HT-29 (cell line): ENCODE data around the gene MRPL9. TPM values are rescaled to one million over a fixed set of nuclear protein-coding genes. Genes with fewer than 3 reads are reported as not detected.
A peak's percentile ranks its signal among the peaks of the same experiment; 100 is the strongest.
"Not testable (repeated sequence)": the region's sequence is repeated elsewhere in the genome, so short reads cannot be mapped to it uniquely, and the experiment has no call there.

Source experiments
- DNase-seq: peaks from one replicate; pipeline ENCODE4 v3.0.0-alpha.2; 2015; ENCODE audit warnings: low spot score
- total RNA-seq: library from RNA; depleted of rRNA; stranded (reverse); fragments of >200 nt; shearing (Covaris generic); gene quantifications from 2 replicates; pipeline ENCODE4 v1.2.3, GENCODE V29; 2014

Gene MRPL9
- total RNA-seq, 1 experiment from 2014 or later, result 122 TPM

DNA sequence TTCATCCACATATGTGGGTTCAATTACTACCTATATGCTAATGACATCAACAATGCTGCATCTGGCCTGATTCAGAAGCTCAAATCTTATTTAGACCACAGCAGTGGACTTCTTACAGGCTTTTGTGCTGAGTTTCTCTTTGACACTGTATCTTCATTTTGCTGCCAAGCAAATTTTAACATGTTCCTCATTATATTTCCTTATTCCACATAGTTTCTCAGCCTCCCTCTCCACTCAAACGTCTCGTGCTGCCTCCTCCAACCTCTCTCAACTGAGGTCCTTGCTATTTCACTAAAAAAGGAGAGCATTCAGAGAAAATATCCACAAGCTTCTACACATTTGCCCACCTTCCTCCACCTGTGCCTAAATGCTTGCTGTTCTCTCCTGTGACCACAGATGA is 20.5 kb upstream of the MRPL9 start:
- DNase-seq, result no peak

DNA sequence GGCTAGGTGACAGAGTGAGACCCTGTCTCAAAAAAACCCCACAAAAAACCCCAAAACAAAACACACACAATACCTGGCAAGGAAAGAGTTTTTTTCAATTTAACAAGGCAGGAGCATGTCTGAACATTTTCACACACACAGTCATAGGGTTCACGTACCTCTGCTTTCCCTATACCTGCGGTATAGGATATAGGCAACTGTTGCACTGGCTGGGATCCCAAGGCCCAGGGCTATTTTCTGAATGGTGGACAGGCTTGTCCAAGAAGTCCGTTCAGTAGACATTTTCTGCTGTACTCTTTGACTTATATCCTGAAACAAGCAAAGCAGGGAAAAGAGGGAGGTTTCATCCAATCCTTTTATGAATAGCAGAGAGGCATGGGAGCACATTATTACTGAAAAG is 19.4 kb upstream of the MRPL9 start:
- DNase-seq, result no peak

DNA sequence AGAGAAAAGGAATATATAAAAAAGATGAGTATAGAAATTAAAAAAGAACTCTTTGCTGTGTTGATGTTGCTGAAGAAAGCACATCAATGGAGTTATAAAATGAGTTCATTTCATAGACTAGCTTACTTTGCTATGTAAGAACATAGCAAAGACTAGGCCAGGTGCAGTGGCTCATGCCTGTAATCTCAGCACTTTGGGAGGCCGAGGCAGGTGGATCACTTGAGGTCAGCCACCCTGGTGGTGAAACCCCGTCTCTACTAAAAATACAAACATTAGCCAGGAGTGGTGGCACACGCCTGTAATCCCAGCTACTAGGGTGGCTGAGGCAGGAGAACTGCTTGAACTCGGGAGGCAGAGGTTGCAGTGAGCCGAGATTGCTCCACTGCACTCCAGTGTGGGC is 18.7 kb upstream of the MRPL9 start:
- DNase-seq, result not testable (repeated sequence)

DNA sequence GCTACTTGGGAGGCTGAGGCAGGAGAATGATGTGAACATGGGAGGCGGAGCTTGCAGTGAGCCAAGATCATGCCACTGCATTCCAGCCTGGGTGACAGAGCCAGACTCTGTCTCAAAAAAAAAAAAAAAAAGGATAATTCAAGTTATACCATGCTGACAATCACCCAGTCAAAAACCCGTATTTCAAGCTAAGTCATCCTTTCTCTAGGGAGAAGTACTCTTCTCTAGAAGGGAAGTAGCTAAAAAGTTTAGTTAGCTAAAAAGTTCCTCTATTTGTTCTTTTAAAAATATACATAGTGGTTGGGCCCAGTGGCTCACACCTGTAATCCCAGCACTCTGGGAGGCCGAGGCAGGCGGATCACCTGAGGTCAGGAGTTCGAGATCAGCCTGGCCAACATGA is 17.4 kb upstream of the MRPL9 start:
- DNase-seq, result not testable (repeated sequence)

DNA sequence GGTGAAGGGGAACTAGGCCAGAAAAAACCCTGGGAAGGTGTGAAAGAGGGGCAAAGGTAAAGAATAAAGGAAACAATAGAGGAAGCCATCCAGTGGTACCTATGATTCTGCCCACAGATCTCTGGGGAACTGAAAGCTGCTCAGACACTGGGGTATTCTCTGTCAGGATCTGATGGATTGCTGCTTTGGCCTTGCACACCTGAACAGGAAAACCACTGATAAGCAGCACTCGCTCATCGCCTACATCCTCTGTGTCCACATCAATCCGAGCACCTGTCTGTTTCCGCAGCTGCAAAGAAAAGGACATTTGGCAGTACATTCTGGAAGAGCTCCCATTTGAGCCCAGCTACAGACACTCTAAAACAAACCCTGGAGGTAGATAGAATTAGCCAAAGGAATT is 16.6 kb upstream of the MRPL9 start:
- no peak for DNase-seq

- DNase-seq, result no peak
These were observed 14.0 kb upstream of the MRPL9 start for GRCh38 chr1:151777317-151777716.

DNA sequence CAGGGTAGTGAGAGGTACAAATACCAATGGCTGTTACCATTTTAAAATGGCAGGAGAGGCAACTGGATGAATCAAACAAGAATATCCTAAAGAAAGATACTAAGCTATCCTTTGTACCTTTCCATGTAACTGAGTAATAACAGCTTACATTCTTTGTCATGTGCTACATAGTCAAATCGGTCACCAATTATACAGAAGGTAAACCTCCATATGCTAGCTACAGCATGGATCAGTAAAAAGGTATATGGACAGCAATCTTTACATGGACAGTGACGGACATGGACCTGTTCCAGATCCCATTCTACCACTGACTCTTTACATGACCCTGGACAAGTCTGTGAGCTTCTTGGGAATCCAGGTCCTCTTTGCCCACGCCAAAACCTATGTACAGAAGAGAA is 13.4 kb upstream of the MRPL9 start:
- no peak for DNase-seq

DNA sequence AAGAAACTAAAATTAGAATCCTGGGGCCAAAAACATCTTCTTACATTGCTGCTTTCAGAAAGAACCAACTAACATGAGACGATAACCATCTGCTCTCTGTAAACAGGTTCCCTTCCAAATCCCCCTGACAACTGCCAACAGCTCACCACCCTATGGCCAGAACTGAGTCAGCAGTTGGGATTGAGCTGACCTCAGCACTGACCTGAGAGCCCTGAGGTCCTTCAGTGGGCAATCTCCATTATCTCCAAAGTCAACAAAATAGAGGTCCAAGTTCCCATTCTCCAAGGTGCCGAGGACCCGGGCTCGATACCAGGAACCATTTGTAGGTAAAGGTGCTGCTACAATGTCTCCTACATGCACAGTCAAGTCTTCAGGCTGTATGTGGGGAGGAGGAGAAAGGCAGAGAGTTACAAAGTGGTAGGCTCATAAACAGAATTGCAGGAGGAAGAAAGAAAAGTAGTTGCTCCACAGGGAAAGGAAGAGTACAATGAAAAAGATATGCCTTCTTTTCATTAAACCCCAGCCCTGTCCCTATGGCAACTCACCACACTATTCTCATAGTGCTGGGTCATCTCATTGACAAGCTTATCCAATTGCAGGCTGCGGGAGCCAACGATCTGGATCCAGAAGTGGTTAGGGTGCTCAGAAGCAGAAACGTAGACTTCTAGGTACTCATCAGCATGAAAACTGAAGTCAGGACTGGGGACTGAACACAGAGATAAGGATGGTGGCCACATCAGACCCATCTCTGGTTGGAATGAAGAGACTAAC is 12.8 kb upstream of the MRPL9 start:
- DNase-seq, result no peak

DNA sequence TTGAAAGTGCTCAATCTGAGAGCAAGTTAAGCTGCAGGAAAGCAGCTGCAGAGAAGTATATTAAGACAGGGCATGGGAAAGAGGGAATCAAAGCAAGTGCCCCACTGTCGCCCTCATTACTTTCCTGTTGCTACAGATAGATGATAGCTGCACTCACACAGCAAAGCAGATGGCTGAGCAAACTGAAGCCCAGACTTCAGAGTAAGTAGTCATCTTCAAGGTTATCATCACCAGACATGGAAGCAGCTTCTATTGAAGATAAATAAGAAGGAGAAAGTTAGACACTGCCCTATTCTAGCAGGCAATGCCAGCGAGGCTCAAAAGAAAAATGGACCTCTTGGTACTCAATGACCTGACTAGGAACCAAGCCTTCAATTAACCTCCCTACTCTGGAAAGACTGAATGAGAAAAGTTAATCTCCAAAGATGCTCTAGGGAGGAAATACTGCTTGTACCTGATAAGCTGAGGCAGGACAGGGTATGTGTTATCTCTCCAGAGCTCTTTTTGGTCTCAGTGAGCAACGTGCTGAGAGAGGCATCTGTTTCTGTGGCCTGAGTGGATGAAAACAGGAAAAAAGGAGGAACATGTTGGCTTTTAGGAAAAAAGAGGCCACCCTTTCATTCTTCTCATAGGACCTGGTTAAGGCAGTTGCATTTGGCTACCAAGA is 11.1 kb upstream of the MRPL9 start:
- no peak for DNase-seq

GRCh38 chr1:151773702-151774101 is 10.4 kb upstream of the MRPL9 start:
- no peak for DNase-seq

- DNase-seq, result not testable (repeated sequence)
These were observed 6.0 kb upstream of the MRPL9 start for GRCh38 chr1:151769270-151769669.

DNA sequence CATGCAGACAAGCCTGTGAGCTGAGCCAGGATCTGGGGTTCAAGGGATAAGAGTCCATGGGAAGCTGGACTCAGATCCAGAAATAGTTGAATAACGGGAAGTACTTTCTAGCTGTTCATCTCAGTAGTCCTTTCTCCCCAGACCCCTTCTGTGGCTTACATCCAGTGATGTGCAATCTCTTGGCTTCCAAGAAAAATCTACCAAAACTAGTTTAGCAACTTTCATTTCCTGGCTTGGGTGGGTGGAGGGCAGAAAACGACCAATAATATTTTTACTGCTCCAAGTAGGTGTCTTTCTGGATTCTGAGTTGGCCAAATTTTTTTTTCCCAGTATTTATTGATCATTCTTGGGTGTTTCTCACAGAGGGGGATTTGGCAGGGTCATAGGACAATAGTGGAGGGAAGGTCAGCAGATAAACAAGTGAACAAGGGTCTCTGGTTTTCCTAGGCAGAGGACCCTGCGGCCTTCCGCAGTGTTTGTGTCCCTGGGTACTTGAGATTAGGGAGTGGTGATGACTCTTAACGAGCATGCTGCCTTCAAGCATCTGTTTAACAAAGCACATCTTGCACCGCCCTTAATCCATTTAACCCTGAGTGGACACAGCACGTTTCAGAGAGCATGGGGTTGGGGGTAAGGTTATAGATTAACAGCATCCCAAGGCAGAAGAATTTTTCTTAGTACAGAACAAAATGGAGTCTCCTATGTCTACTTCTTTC is 5.2 kb upstream of the MRPL9 start:
- DNase-seq, result peak; percentile 76

- DNase-seq, result no peak
These were observed 694 bp upstream of the MRPL9 start for GRCh38 chr1:151763990-151764389.

DNA sequence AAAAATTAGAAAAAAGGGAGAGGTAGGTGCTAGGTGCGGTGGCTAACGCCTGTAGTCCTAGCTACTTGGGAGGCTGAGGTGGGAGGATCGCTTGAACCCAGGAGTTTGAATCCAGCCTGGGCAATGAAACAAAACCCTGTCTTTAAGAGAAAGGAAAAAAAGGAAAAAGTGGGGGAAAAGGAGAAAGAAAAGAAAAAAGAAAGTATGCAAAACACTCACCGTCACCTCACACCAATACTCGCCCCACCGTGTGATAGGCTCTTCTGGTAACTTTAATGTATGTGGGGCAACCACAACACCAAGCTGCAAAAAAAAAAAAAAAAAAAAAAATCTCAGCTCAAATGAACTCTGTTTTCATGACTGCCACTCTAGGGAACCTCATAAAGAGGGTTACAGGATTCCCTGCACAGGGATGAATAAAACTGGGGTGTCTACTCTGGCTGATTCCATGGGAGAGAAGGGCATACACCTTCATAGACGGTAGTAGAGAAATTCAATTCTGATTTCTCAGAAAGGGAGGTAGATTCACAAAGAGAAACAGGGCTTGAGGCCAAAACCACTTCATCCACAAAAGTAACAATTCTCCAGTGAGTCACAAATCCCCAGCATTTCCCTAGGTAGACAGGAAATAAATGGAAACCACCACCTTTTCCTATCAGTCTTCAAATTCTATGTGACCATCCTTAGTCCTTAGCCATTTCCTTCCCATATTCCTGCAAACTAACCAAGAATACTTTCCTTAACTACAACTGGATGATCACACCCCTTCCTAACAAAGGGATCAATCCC is 2.5 kb downstream of the MRPL9 start:
- no peak for DNase-seq

- DNase-seq, result no peak
These were observed 4.1 kb downstream of the MRPL9 start for GRCh38 chr1:151759241-151759640.

DNA sequence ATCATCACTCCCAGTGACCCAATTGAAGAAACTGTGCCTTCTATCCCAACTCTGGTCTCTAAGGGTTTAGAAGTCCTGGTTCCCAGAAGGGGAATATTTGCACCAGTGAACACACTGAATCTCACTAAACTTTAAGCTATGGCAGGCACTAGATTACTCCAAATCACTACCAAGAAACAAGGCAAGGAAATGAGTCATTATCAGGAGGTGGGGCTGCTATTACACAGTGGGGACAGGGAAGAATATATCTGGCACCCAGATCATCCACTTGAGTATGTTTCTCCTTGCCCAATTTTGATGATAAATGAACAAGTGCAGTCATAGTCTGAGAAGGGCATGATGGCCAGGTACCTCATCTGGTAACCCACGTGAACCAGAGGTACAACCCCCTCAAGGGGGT is 7.0 kb downstream of the MRPL9 start:
- DNase-seq, result no peak

GRCh38 chr1:151741516-151741915 is 21.8 kb downstream of the MRPL9 start:
- no peak for DNase-seq

- DNase-seq, result peak; percentile 85
These were observed 23.5 kb downstream of the MRPL9 start for GRCh38 chr1:151739590-151740355.

- no peak for DNase-seq
These were observed 25.8 kb downstream of the MRPL9 start for GRCh38 chr1:151737479-151737878.

DNA sequence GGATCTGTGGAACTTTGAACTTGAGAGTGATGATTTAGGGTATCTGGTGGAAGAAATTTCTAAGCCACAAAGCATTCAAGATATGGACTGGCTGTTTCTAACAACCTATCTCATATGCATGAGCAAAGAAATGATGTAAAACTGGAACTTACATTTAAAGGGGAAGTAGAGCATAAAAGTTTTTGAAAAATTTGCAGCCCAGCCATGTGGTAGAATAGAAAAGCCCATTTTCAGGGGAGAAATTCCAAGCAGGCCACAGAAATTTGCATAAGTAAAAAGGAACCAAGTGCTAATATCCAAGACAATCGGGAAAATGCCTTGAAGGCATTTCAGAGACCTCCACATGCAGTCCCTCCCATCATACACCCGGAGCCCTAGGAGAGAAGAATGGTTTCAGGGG is 26.3 kb downstream of the MRPL9 start:
- no peak for DNase-seq

- DNase-seq, result not testable (repeated sequence)
These were observed 29.3 kb downstream of the MRPL9 start for GRCh38 chr1:151733995-151734394.
